Choroid plexus epithelial cell (primary cell): ENCODE results near the gene P2RY8.

Experiments used
- DNase-seq: peaks from one replicate; pipeline ENCODE4 v3.0.0-alpha.2; 2010; ENCODE audit warnings: low read depth
- H3K4me3 ChIP-seq: 2 replicates; pipeline ENCODE4 v1.5.1; 2011; ENCODE audit warnings: low read depth, mild to moderate bottlenecking, control low read depth, low read length, moderate library complexity
- CTCF ChIP-seq: conservative IDR thresholded peaks from 2 replicates; pipeline ENCODE4 v1.5.1; 2011; ENCODE audit warnings: low read depth, mild to moderate bottlenecking, control low read depth, inconsistent platforms, low read length, moderate library complexity

The P2RY8 gene

GRCh38 chrX:1423215-1423614, 113.8 kb downstream of the P2RY8 start:
- H3K4me3 ChIP-seq: no peak overlapping the region
- TF ChIP-seq CTCF: no peak

GRCh38 chrX:1422135-1422465, 114.9 kb downstream of the P2RY8 start:
- no peak for DNase-seq
- no peak for TF ChIP-seq CTCF
- no peak overlapping the region for H3K4me3 ChIP-seq

More at GRCh38 chrX:1423215-1423614, 113.8 kb downstream of the P2RY8 start:
- no peak for DNase-seq

- TF ChIP-seq CTCF: no peak
- DNase-seq: no peak
- H3K4me3 ChIP-seq: no peak overlapping the region
These were observed 115.4 kb downstream of the P2RY8 start for GRCh38 chrX:1421433-1422134.

- no peak overlapping the region for H3K4me3 ChIP-seq
- no peak for DNase-seq
- TF ChIP-seq CTCF: no peak
These were observed 116.6 kb downstream of the P2RY8 start for GRCh38 chrX:1420371-1420770.

GRCh38 chrX:1419545-1420355, 117.2 kb downstream of the P2RY8 start:
- no peak overlapping the region for H3K4me3 ChIP-seq
- no peak for TF ChIP-seq CTCF
- DNase-seq: no peak

- TF ChIP-seq CTCF: no peak
These were observed 118.0 kb downstream of the P2RY8 start for GRCh38 chrX:1418901-1419544.

More at GRCh38 chrX:1418901-1419544, 118.0 kb downstream of the P2RY8 start:
- no peak for DNase-seq
- no peak overlapping the region for H3K4me3 ChIP-seq
